CD4-positive, alpha-beta T cell treated with Interferon gamma for 1 hour (primary cell): Measurements from ENCODE around the gene SDK2.
A peak's percentile ranks its signal among the peaks of the same experiment; 100 is the strongest.

Source experiments
- DNase-seq: peaks from one replicate; pipeline ENCODE4 v3.0.0-alpha.2; 2020

The SDK2 gene

GRCh38 chr17:73356561-73357170 lies 287.6 kb downstream of the SDK2 start:
- no peak for DNase-seq

- DNase-seq, result no peak
Observed at GRCh38 chr17:73354423-73355284, 289.6 kb downstream of the SDK2 start.

- no peak for DNase-seq
Observed at GRCh38 chr17:73352261-73352660, 292.0 kb downstream of the SDK2 start.

GRCh38 chr17:73351764-73352163 lies 292.5 kb downstream of the SDK2 start:
- no peak for DNase-seq

- no peak for DNase-seq
Observed at GRCh38 chr17:73350864-73351263, 293.4 kb downstream of the SDK2 start.

- no peak for DNase-seq
Observed at GRCh38 chr17:73349647-73350046, 294.6 kb downstream of the SDK2 start.

- no peak for DNase-seq
Observed at GRCh38 chr17:73349138-73349537, 295.1 kb downstream of the SDK2 start.

- DNase-seq, result no peak
Observed at GRCh38 chr17:73348829-73349095, 295.5 kb downstream of the SDK2 start.

GRCh38 chr17:73348018-73348828 lies 296.0 kb downstream of the SDK2 start:
- DNase-seq, result no peak

- DNase-seq, result no peak
Observed at GRCh38 chr17:73347351-73347750, 296.9 kb downstream of the SDK2 start.

GRCh38 chr17:73346501-73347162 lies 297.6 kb downstream of the SDK2 start:
- DNase-seq, result no peak

GRCh38 chr17:73343739-73344454 lies 300.3 kb downstream of the SDK2 start:
- no peak for DNase-seq

GRCh38 chr17:73343168-73343634 lies 301.0 kb downstream of the SDK2 start:
- DNase-seq, result no peak

GRCh38 chr17:73342541-73343167 lies 301.6 kb downstream of the SDK2 start:
- no peak for DNase-seq

- no peak for DNase-seq
Observed at GRCh38 chr17:73342050-73342522, 302.2 kb downstream of the SDK2 start.

- no peak for DNase-seq
Observed at GRCh38 chr17:73341350-73342049, 302.7 kb downstream of the SDK2 start.

GRCh38 chr17:73340093-73340596 lies 304.1 kb downstream of the SDK2 start:
- peak; percentile 67 for DNase-seq

GRCh38 chr17:73338566-73339197 lies 305.6 kb downstream of the SDK2 start:
- no peak for DNase-seq

GRCh38 chr17:73338050-73338521 lies 306.2 kb downstream of the SDK2 start:
- no peak for DNase-seq

GRCh38 chr17:73337330-73337710 lies 306.9 kb downstream of the SDK2 start:
- no peak for DNase-seq
